K562 treated with DMSO at 1 percent for 12 hours (cell line): ENCODE measurements around the gene FPGT. TPM values are rescaled to one million over a fixed set of nuclear protein-coding genes. Genes with fewer than 3 reads are reported as not detected.

Experiments used
- total RNA-seq: library from RNA; unstranded; fragments of 300-600 nt; gene quantifications from 2 replicates; pipeline ENCODE4 v1.2.3, GENCODE V29; 2022; ENCODE audit not compliant: insufficient read depth

FPGT gene
- total RNA-seq, result 4.3 and 12.3 TPM in 2 replicates

DNA sequence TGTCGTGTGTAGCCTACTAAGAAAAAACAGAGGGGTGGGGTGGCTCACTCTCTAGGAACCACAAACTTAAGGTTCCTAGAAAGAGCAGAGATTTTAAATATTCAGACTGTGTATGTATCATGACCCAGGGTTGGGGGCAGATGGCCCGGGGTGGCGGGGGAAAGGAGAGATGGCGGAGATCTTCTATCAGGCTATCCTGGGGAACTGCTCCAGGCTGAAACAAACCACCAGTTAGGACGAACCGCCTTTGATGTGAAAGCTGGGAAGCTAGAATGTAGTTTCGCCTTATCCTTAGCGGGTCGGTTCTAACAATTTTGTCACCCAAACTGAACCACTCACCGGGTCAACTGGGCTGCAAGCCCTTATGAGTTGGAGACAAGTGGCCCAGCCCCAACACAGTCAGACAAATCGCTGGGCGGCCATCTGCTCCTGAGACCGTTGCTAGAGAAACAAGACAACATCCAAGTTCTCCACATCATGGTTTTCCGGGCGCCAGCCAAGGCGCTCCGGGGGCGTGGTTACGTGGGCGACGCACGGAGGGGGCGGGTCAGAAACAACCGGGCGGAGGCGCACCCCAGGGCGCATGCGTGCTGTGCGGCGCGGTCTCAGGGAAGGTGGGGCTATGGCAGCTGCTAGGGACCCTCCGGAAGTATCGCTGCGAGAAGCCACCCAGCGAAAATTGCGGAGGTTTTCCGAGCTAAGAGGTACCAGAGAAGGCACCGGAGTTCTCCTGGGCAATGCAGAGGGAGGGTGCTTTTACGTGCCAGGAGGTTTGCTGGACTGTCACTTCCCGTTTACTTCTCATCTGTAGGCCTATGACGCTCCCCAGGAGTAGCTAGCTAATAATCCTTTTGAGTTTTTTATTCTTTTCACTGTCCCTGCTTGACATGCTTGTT lies at the start of gene FPGT, which contains the start of gene LRRIQ3:
FPGT (plus strand) TSS at position 586 of the 896 bp plus-strand sequence; CDS start at position 623, 37 bp downstream.
LRRIQ3 (minus strand) TSS at position 520 of the 896 bp plus-strand sequence. CDS start 14,492 bp downstream, outside the sequence.

DNA sequence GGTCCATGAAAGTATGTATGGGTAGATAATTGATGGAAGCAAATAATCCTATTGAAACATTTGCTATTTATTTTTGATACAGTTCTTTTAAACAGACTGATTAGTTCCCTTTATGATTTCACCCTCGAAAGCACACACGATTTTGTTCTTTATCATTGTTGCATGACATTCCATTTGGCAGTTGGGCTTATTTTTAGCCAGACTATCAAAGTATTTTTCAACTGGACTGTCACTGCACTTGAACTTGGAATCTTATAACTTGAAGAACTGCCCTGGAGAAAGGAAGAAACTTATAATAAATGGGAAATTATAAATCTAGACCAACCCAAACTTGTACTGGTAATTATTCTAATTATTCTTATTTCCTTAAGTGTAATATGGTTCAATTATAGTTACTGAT lies 37.1 kb downstream of the FPGT start, which contains the start of gene TNNI3K:
TNNI3K (plus strand) TSS at position 235 of the 400 bp plus-strand sequence; CDS start at position 300, 65 bp downstream.

Other genes with a start within 250 kb of the FPGT start
- 0.56 and 1.3 TPM in 2 replicates for gene LRRIQ3, start 66 bp upstream of the FPGT start, total RNA-seq
- gene TNNI3K, start 37.1 kb downstream of the FPGT start, total RNA-seq, result not detected in 2 replicates